ENCODE results near the gene PFKM. TPM values are rescaled to one million over a fixed set of nuclear protein-coding genes. Genes with fewer than 3 reads are reported as not detected.

PFKM gene
- total RNA-seq, 4 donors from 2014 or later = 55.6 to 71.3 (median 63.4) TPM

- Histone ChIP-seq H3K27me3 (no peaks in the 10 kb centered on the region), H3K4me3 (no peak overlapping the region), H3K9me3 (no peaks in the 10 kb centered on the region), H3K36me3 (peaks cover 36 to 88% (median 67%) of the 10 kb centered on the region in 4 donors), H3K4me1 (no peaks in the 10 kb centered on the region), H3K27ac (replicated peaks in 1 of 4) (no peak overlapping the region)
- 100% methylated on average over 3 of the region's 3 CpGs for WGBS
- no peak for DNase-seq (ENCODE audit: extremely low spot score)
- TF ChIP-seq POLR2A (IDR thresholded peaks at IDR 0.05; ENCODE audit: low read depth) (no peak), EP300 (IDR thresholded peaks at IDR 0.05) (no peak), POLR2AphosphoS5 (IDR thresholded peaks at IDR 0.05) (no peak), CTCF (IDR thresholded peaks at IDR 0.05) (no peak)
- intact Hi-C loops (cut with DNase I) = no loop called here
Observed at GRCh38 chr12:48072266-48072665, 46.9 kb upstream of the PFKM start.

- no peak for TF ChIP-seq POLR2A (IDR thresholded peaks at IDR 0.05; ENCODE audit: low read depth)
- TF ChIP-seq POLR2AphosphoS5 (IDR thresholded peaks at IDR 0.05) = no peak
- TF ChIP-seq CTCF (IDR thresholded peaks at IDR 0.05) = no peak
- TF ChIP-seq EP300 (IDR thresholded peaks at IDR 0.05) = no peak
- DNase-seq (ENCODE audit: extremely low spot score) = no peak
- Histone ChIP-seq H3K4me1 (no peaks in the 10 kb centered on the region), H3K27ac (replicated peaks in 1 of 4) (no peak overlapping the region), H3K9me3 (no peaks in the 10 kb centered on the region), H3K27me3 (no peaks in the 10 kb centered on the region), H3K4me3 (no peak overlapping the region), H3K36me3 (peaks cover 36 to 77% (median 59%) of the 10 kb centered on the region in 4 donors)
- intact Hi-C loops (cut with DNase I) = no loop called here
- WGBS = 69% methylated on average over 1 of the region's 1 CpG
Observed at GRCh38 chr12:48074266-48074665, 44.9 kb upstream of the PFKM start.

- intact Hi-C loops (cut with DNase I) = no loop called here
- Histone ChIP-seq H3K4me1 (no peaks in the 10 kb centered on the region), H3K4me3 (no peak overlapping the region), H3K9me3 (no peaks in the 10 kb centered on the region), H3K27ac (replicated peaks in 1 of 4) (no peak overlapping the region), H3K36me3 (peaks cover 27 to 77% (median 53%) of the 10 kb centered on the region in 4 donors), H3K27me3 (no peaks in the 10 kb centered on the region)
- TF ChIP-seq CTCF (IDR thresholded peaks at IDR 0.05) = no peak
- no peak for TF ChIP-seq POLR2AphosphoS5 (IDR thresholded peaks at IDR 0.05)
- TF ChIP-seq EP300 (IDR thresholded peaks at IDR 0.05) = no peak
- no peak for TF ChIP-seq POLR2A (IDR thresholded peaks at IDR 0.05; ENCODE audit: low read depth)
- WGBS = 58% methylated on average over 1 of the region's 1 CpG
- DNase-seq (ENCODE audit: extremely low spot score) = no peak
Observed at GRCh38 chr12:48075832-48076231, 43.3 kb upstream of the PFKM start.

GRCh38 chr12:48077111-48077510 is 42.1 kb upstream of the PFKM start:
- Histone ChIP-seq H3K9me3 (no peaks in the 10 kb centered on the region), H3K27me3 (no peaks in the 10 kb centered on the region), H3K4me3 (no peak overlapping the region), H3K27ac (replicated peaks in 1 of 4) (no peak overlapping the region), H3K4me1 (no peaks in the 10 kb centered on the region), H3K36me3 (peaks cover 20 to 77% (median 51%) of the 10 kb centered on the region in 4 donors)
- TF ChIP-seq EP300 (IDR thresholded peaks at IDR 0.05) = no peak
- no peak for TF ChIP-seq CTCF (IDR thresholded peaks at IDR 0.05)
- no peak for TF ChIP-seq POLR2AphosphoS5 (IDR thresholded peaks at IDR 0.05)
- TF ChIP-seq POLR2A (IDR thresholded peaks at IDR 0.05; ENCODE audit: low read depth) = no peak
- no peak for DNase-seq (ENCODE audit: extremely low spot score)
- intact Hi-C loops (cut with DNase I) = no loop called here
- WGBS = 90% methylated on average over 2 of the region's 2 CpGs

GRCh38 chr12:48078901-48079300 is 40.3 kb upstream of the PFKM start:
- WGBS = 93% methylated on average over 5 of the region's 5 CpGs
- Histone ChIP-seq H3K4me3 (no peak overlapping the region), H3K4me1 (no peaks in the 10 kb centered on the region), H3K9me3 (no peaks in the 10 kb centered on the region), H3K36me3 (peaks cover 11 to 75% (median 49%) of the 10 kb centered on the region in 4 donors), H3K27me3 (no peaks in the 10 kb centered on the region), H3K27ac (replicated peaks in 1 of 4) (no peak overlapping the region)
- DNase-seq (ENCODE audit: extremely low spot score) = no peak
- intact Hi-C loops (cut with DNase I) = no loop called here
- TF ChIP-seq POLR2AphosphoS5 (IDR thresholded peaks at IDR 0.05) (no peak), CTCF (IDR thresholded peaks at IDR 0.05) (no peak), EP300 (IDR thresholded peaks at IDR 0.05) (no peak), POLR2A (IDR thresholded peaks at IDR 0.05; ENCODE audit: low read depth) (no peak)
